Neural cell (in vitro differentiated cells): ENCODE data around the gene RBM42.

Experiments used
- EP300 ChIP-seq: fragments of 450-650 bp; conservative IDR thresholded peaks from 2 replicates; pipeline ENCODE4 v1.6.1; 2014; ENCODE audit warnings: antibody characterized with exemption, mild to moderate bottlenecking, moderate library complexity; ENCODE audit not compliant: poor library complexity, severe bottlenecking
- EZH2 ChIP-seq: fragments of 200-600, 300-800 bp; shearing (Covaris generic), sonication (generic); IDR thresholded peaks from 2 replicates; pipeline ENCODE4 v1.6.1; 2014; ENCODE audit warnings: antibody characterized with exemption, low read length, borderline replicate concordance, mild to moderate bottlenecking; ENCODE audit not compliant: insufficient read depth, poor library complexity, severe bottlenecking
- POLR2AphosphoS5 ChIP-seq: IDR thresholded peaks from 2 replicates; pipeline ENCODE4 v1.6.1; 2012
- TAF1 ChIP-seq: IDR thresholded peaks from 2 replicates; pipeline ENCODE4 v1.6.1; 2012; ENCODE audit warnings: low read depth
- TF ChIP-seq, protein P1 (sequence below): fragments of 450-650 bp; IDR thresholded peaks from 2 replicates; pipeline ENCODE4 v1.5.1; 2014; ENCODE audit warnings: antibody characterized with exemption, mild to moderate bottlenecking, moderate library complexity; ENCODE audit not compliant: poor library complexity, severe bottlenecking

DNA sequence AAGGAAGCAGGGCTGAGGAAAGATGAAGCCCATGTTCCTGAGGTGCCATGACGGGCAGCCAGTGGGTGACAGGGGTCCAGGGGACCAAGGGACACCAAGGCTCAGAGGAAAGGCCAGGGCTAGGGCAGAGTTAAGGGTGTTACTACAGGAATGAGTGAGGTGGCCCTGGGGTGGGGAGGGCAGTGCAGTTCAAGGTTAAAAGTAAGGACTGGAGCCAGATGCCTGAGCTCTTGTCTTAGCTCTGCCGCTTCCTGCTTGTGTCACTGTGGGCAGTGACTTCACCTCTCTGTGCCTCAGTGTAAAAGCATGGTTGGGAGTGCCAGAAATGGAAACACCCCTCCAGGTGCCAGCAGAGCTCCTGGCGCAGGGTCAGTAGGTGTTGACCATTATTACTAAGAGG is 7.8 kb downstream of the RBM42 start:
- TF ChIP-seq EZH2 (no peak), POLR2AphosphoS5 (no peak), EP300 (no peak), TAF1 (no peak)
- TF ChIP-seq, protein P1, sequence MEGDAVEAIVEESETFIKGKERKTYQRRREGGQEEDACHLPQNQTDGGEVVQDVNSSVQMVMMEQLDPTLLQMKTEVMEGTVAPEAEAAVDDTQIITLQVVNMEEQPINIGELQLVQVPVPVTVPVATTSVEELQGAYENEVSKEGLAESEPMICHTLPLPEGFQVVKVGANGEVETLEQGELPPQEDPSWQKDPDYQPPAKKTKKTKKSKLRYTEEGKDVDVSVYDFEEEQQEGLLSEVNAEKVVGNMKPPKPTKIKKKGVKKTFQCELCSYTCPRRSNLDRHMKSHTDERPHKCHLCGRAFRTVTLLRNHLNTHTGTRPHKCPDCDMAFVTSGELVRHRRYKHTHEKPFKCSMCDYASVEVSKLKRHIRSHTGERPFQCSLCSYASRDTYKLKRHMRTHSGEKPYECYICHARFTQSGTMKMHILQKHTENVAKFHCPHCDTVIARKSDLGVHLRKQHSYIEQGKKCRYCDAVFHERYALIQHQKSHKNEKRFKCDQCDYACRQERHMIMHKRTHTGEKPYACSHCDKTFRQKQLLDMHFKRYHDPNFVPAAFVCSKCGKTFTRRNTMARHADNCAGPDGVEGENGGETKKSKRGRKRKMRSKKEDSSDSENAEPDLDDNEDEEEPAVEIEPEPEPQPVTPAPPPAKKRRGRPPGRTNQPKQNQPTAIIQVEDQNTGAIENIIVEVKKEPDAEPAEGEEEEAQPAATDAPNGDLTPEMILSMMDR = no peak
